HepG2 (cell line): ENCODE measurements around the gene PGAP3. TPM values are rescaled to one million over a fixed set of nuclear protein-coding genes. Genes with fewer than 3 reads are reported as not detected.
A peak's percentile ranks its signal among the peaks of the same experiment; 100 is the strongest.

Source experiments
- CBFB ChIP-seq: sonication (generic); formaldehyde crosslinking; IDR thresholded peaks from 2 replicates; pipeline ENCODE4 v1.4.0; 2020; ENCODE audit warnings: missing genetic modification reagents
- DNMT1 ChIP-seq: sonication (generic); formaldehyde crosslinking; IDR thresholded peaks from 2 replicates; pipeline ENCODE4 v1.5.1; 2020; ENCODE audit warnings: mild to moderate bottlenecking, missing genetic modification reagents
- ZBTB46 ChIP-seq: sonication (generic); formaldehyde crosslinking; IDR thresholded peaks from 2 replicates; pipeline ENCODE4 v1.4.0; 2020; ENCODE audit warnings: mild to moderate bottlenecking, missing genetic modification reagents, borderline replicate concordance
- ZFP36L2 ChIP-seq: sonication (generic); formaldehyde crosslinking; IDR thresholded peaks from 2 replicates; pipeline ENCODE4 v1.4.0; 2020; ENCODE audit warnings: missing genetic modification reagents
- ZNF414 ChIP-seq: sonication (generic); formaldehyde crosslinking; IDR thresholded peaks from 2 replicates; pipeline ENCODE4 v1.5.0; 2020; ENCODE audit warnings: missing genetic modification reagents
- ZNF616 ChIP-seq: sonication (generic); formaldehyde crosslinking; IDR thresholded peaks from 2 replicates; pipeline ENCODE4 v1.5.0; 2020; ENCODE audit warnings: low read depth, mild to moderate bottlenecking, missing genetic modification reagents
- polyA plus RNA-seq, 8 experiments: library from polyadenylated mRNA; depleted of rRNA in 3 of 8; stranded (reverse) in 7 of 8; unstranded in 1 of 8; fragments of >200 nt; fragmentation: Illumina TruSeq in 4 of 8; extraction: Trizol in 4 of 8; gene quantifications; 2 replicates each; pipeline versions ENCODE4 v1.2.1 to v1.2.3, GENCODE V29; 2011 to 2016; ENCODE audit warnings: low read depth in 4 of 8, missing spikeins in 1 of 8, mixed read lengths in 1 of 8; ENCODE audit not compliant: insufficient read depth in 1 of 8
- total RNA-seq, 5 experiments: library from RNA; depleted of rRNA; stranded (reverse); fragments of >200 nt; fragmentation: Illumina TruSeq; extraction: Trizol; gene quantifications; 2 replicates each; pipeline ENCODE4 v1.2.3, GENCODE V29; 2016; ENCODE audit warnings: low read depth in 1 of 5
- TF ChIP-seq, protein P1 (sequence below): conservative IDR thresholded peaks from 2 replicates; pipeline ENCODE4 v1.6.1; 2018; ENCODE audit warnings: missing genetic modification reagents
- TF ChIP-seq, protein P2 (sequence below): sonication (generic); formaldehyde crosslinking; IDR thresholded peaks from 2 replicates; pipeline ENCODE4 v1.5.1; 2020; ENCODE audit warnings: mild to moderate bottlenecking, missing genetic modification reagents, moderate library complexity

The PGAP3 gene
- total and polyA plus RNA-seq, 2 of the 13 experiments (the other 11 are each of a cell fraction or from before 2014, with no cell fraction given), result 11.9 to 14.6 TPM

- TF ChIP-seq ZBTB46 (CRISPR knock-in tag) (no peak), CBFB (CRISPR knock-in tag) (no peak), DNMT1 (0 out of 2 replicates have a peak, but pooled peaks have one; percentile 12), ZFP36L2 (no peak), ZNF616 (CRISPR knock-in tag) (no peak), ZNF414 (CRISPR knock-in tag) (0 out of 2 replicates have a peak, but pooled peaks have one; percentile 7)
- TF ChIP-seq, protein P1, sequence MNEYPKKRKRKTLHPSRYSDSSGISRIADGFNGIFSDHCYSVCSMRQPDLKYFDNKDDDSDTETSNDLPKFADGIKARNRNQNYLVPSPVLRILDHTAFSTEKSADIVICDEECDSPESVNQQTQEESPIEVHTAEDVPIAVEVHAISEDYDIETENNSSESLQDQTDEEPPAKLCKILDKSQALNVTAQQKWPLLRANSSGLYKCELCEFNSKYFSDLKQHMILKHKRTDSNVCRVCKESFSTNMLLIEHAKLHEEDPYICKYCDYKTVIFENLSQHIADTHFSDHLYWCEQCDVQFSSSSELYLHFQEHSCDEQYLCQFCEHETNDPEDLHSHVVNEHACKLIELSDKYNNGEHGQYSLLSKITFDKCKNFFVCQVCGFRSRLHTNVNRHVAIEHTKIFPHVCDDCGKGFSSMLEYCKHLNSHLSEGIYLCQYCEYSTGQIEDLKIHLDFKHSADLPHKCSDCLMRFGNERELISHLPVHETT, result no peak
- TF ChIP-seq, protein P2, sequence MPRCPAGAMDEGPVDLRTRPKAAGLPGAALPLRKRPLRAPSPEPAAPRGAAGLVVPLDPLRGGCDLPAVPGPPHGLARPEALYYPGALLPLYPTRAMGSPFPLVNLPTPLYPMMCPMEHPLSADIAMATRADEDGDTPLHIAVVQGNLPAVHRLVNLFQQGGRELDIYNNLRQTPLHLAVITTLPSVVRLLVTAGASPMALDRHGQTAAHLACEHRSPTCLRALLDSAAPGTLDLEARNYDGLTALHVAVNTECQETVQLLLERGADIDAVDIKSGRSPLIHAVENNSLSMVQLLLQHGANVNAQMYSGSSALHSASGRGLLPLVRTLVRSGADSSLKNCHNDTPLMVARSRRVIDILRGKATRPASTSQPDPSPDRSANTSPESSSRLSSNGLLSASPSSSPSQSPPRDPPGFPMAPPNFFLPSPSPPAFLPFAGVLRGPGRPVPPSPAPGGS (CRISPR knock-in tag), result peak; percentile 25; the same call in 1 of the 2 replicates
Measured at GRCh38 chr17:39651923-39652586, 35.8 kb downstream of the PGAP3 start (continued).
